CD4-positive, alpha-beta T cell treated with Interferon gamma for 1 hour (primary cell): ENCODE results near the gene IQCE.

ENCODE experiments used
- DNase-seq: peaks from one replicate; pipeline ENCODE4 v3.0.0-alpha.2; 2020

Gene IQCE, protein sequence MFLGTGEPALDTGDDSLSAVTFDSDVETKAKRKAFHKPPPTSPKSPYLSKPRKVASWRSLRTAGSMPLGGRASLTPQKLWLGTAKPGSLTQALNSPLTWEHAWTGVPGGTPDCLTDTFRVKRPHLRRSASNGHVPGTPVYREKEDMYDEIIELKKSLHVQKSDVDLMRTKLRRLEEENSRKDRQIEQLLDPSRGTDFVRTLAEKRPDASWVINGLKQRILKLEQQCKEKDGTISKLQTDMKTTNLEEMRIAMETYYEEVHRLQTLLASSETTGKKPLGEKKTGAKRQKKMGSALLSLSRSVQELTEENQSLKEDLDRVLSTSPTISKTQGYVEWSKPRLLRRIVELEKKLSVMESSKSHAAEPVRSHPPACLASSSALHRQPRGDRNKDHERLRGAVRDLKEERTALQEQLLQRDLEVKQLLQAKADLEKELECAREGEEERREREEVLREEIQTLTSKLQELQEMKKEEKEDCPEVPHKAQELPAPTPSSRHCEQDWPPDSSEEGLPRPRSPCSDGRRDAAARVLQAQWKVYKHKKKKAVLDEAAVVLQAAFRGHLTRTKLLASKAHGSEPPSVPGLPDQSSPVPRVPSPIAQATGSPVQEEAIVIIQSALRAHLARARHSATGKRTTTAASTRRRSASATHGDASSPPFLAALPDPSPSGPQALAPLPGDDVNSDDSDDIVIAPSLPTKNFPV

DNA sequence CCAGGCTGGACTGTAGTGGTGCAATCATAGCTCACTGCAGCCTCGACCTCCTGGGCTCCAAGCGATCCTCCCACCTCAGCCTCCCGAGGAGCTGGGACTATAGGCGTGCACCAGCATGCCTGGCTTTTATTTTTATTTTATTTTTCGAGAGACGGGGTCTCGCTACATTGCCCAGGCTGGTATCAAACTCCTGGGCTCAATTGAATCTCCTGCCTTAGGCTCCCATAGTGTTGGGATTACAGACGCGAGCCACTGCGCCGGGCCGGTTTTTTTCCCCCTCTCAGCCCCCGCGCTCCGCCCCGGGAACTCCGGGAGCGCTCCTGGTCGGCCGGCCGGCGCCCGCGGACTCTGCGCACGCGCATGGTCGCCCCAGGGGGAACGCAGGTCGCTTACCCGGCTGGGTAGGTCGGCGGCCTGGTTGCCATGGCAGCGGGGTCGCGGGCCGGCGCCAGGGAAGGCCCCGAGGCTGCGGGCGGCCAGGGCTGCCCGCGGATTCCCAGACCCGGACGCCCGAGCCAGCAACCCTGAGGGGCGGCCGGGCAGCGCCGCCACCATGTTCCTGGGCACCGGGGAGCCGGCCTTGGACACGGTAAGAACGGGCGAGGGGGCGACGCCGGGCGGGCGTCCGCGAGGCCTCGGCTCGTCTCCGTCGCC is at the start of gene IQCE:
Gene IQCE (plus strand): TSS at position 351 of the 654 bp plus-strand sequence. CDS start 203 bp downstream, at position 554.
- DNase-seq: peak; percentile 91

DNA sequence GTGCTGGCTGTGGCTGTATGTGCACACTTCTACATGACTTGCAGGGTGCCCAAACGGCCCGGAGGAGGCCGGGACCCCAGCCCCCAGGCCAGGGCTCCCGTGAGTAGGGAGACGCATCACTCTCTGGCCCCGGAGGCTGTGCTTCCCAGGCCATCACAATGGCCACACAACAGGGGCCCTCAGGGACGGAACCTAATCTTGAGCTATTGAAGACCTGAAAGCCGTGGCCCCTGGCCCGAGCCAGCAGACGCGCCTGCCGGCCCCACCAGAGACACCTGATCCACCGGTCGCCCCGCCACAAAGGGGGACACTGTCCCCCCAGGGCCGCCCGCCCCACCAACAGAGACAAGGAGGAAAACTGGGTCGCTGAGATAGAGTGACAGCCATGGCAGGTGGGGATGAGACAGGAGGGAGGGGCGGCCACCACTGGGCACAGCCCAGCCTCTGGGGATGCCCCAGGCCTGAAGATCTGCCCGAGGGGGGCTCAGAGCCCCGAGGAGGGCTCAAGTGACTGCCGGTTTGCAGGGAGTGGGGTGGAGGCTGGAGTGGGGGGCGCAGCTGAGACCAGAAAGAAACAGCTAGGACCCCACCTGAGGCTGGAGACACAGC is 49.4 kb upstream of the IQCE start:
- no peak for DNase-seq

GRCh38 chr7:2510130-2510776 is 48.5 kb upstream of the IQCE start:
- no peak for DNase-seq

- DNase-seq: peak; percentile 85
Measured at GRCh38 chr7:2510909-2511768, 47.6 kb upstream of the IQCE start.

GRCh38 chr7:2511769-2512168 is 47.0 kb upstream of the IQCE start:
- DNase-seq: no peak

GRCh38 chr7:2512179-2512661 is 46.6 kb upstream of the IQCE start:
- peak; percentile 39 for DNase-seq

DNA sequence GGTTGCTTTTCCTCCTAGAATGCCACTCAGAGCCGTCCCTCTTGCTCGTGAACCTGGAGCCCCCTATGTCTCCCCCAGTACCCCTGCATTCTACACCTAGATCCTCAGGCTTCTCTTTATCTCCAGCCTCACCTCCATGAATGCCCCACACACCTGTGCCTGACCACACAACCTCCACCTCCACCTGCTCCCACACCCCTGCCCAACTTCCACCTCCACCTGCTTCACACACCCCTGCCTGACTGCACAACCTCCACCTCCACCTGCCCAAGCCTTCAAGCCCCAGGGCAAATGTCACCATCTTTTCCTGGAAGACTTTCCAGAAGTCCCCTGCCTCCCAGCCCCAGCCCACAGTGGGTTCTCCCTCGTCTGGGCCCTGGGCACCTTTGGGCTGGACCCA is 46.1 kb upstream of the IQCE start:
- DNase-seq: no peak

DNA sequence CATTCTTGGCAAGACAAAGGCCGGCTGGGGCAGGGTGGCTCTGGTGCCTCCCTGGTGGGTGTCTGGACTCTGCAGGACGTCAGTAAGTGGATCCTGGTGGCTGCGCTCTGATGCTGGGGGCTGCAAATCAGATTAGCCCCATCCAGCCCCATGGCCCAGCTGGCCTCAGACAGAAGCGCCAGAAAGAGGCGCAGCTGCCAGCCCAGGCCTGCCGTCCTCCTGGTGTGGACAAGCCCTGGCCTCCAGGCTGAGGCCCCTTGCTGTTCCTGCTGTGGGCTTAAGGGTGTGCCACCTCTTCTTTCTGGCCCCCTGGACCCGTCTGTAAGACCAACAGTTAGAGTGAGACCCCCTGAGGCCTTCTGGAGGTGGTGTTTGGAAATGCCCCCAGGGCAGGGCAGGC is 45.1 kb upstream of the IQCE start:
- DNase-seq: no peak

DNA sequence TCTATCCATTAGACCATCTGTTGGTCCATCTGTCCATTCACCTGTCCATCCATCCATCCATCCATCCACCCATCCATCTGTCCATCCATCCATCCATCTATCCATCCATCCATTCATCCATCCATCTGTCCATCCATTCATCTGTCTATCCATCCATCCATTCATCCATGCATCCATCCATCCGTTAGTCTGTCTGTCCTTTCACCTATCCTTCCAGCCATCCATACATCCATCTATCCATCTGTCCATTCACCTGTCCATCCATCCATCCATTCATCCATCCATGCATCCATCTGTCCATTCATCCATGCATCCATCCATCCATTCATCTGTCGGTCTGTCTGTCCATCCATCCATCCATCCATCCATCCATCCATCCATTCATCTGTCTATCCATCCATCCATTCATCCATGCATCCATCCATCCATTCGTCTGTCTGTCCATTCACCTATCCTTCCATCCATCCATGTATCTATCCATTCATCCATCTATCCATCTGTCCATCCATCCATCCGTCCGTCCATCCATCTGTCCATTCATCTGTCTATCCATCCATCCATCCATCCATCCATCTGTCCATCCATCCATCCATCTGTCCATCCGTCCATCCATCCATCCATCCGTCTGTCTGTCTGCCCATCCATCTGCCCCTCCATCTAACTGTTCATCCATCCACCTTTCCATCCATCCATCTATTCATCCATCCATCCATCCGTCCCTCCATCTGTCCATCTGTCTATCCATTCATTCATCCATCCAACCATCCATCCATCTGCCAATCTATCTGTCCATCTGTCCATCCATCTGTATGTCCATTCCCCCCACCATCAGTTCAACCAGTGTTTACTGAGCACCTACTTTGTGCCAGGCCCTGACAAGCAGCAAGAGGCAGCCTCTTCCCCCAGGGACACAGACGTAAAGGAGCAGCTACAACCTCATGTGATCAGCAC is 44.0 kb upstream of the IQCE start:
- DNase-seq: no peak

GRCh38 chr7:2515424-2516193 is 43.2 kb upstream of the IQCE start:
- DNase-seq: no peak

GRCh38 chr7:2516194-2516555 is 42.6 kb upstream of the IQCE start:
- DNase-seq: no peak

DNA sequence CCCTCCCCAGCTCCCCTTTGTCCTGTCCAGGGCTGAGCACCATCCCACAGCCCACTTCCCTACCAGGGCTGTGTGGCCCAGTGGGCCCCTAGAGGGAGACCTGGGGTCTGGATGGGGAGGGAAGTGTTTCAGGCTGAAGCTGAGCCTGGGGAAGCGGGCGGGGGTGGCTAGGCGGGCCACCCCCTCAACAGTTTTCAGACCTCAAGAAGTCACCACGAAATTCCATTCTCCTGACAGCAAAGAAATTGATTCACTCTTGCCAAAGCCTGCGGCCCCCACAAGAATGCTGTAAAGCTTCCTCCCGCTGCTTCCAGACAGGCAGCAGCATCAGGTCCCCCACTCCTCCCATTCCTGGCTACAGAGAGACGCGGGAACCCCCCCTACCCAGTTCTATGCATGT is 41.8 kb upstream of the IQCE start:
- DNase-seq: no peak

- DNase-seq: no peak
Measured at GRCh38 chr7:2517678-2518507, 40.9 kb upstream of the IQCE start.

GRCh38 chr7:2518737-2519118 is 40.1 kb upstream of the IQCE start:
- DNase-seq: no peak

DNA sequence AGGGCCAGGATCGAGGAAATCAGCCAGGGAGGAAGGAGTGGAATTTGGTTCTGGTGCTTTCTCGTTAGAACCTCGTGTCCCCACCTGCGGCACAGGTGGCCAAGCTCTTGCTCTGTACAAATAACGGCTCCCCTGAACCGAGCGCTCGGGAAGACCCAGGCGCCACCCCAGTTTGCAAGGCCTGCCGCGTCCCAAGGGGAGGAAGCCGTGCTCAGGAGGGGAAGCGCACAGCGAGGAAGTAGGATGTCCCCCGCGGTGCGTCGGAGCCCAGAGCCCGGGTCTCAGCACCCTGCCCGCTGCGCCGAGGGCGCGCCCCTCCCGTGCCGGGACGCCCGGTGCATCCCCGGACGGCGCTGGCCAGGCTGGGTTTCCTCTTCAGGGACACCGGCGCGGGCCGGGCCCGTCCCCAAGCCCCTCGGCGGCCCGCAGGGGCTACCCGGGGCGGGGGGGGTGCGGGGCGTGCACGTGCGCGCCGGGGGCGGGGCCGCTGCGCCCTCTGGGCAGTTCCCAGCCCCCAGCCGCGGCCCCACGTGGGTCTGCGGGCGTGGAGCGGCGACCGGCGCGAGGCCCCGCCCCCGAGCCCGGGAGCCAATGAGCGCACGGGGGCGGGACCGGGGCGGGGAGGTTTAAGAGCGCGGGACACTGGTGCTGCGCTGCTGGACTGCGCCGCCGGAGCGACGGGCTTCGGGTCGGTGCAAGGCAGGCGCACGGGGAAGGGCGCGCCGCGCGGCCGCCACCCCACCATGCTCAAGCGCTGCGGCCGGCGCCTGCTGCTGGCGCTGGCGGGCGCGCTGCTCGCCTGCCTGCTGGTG is 39.5 kb upstream of the IQCE start, which contains the start of gene LFNG:
Gene LFNG (plus strand): TSS at position 656 of the 812 bp plus-strand sequence. CDS start 88 bp downstream, at position 744.
- peak; percentile 89 for DNase-seq

GRCh38 chr7:2520131-2520760 is 38.5 kb upstream of the IQCE start:
- DNase-seq: no peak

GRCh38 chr7:2520761-2521290 is 38.0 kb upstream of the IQCE start:
- DNase-seq: no peak
